HEK293T (cell line): ENCODE measurements around the gene KRTAP10-10.

ENCODE experiments used
- BHLHE40 ChIP-seq: fragments of 450-650 bp; IDR thresholded peaks from 2 replicates; pipeline ENCODE4 v1.6.1; 2016; ENCODE audit warnings: mild to moderate bottlenecking, moderate library complexity, borderline replicate concordance
- CTBP1 ChIP-seq: fragments of 450-650 bp; IDR thresholded peaks from 2 replicates; pipeline ENCODE4 v1.6.1; 2016; ENCODE audit warnings: borderline replicate concordance
- ELF4 ChIP-seq: fragments of 450-650 bp; IDR thresholded peaks from 2 replicates; pipeline ENCODE4 v1.6.1; 2017; ENCODE audit warnings: antibody characterized with exemption
- FOXA1 ChIP-seq: fragments of 450-650 bp; IDR thresholded peaks from 2 replicates; pipeline ENCODE4 v1.6.1; 2016; ENCODE audit warnings: mild to moderate bottlenecking
- FOXK2 ChIP-seq: fragments of 450-650 bp; IDR thresholded peaks from 2 replicates; pipeline ENCODE4 v1.6.1; 2016; ENCODE audit warnings: mild to moderate bottlenecking
- FOXM1 ChIP-seq: fragments of 450-650 bp; IDR thresholded peaks from 2 replicates; pipeline ENCODE4 v1.6.1; 2017; ENCODE audit warnings: mild to moderate bottlenecking, borderline replicate concordance
- L3MBTL2 ChIP-seq: fragments of 450-650 bp; conservative IDR thresholded peaks from 2 replicates; pipeline ENCODE4 v1.6.1; 2016; ENCODE audit warnings: mild to moderate bottlenecking
- LEF1 ChIP-seq: fragments of 450-650 bp; IDR thresholded peaks from 2 replicates; pipeline ENCODE4 v1.6.1; 2017; ENCODE audit warnings: mild to moderate bottlenecking, borderline replicate concordance
- NFRKB ChIP-seq: fragments of 450-650 bp; IDR thresholded peaks from 2 replicates; pipeline ENCODE4 v1.6.1; 2016; ENCODE audit warnings: mild to moderate bottlenecking, moderate library complexity
- PKNOX1 ChIP-seq: fragments of 450-650 bp; IDR thresholded peaks from 2 replicates; pipeline ENCODE4 v1.6.1; 2016
- SP1 ChIP-seq: fragments of 450-650 bp; IDR thresholded peaks from 2 replicates; pipeline ENCODE4 v1.6.1; 2017
- SUZ12 ChIP-seq: fragments of 450-650 bp; IDR thresholded peaks from 2 replicates; pipeline ENCODE4 v1.6.1; 2016; ENCODE audit warnings: mild to moderate bottlenecking
- TARDBP ChIP-seq: fragments of 450-650 bp; IDR thresholded peaks from 2 replicates; pipeline ENCODE4 v1.6.1; 2016
- ZNF384 ChIP-seq: fragments of 450-650 bp; IDR thresholded peaks from 2 replicates; pipeline ENCODE4 v1.6.1; 2016

GRCh38 chr21:44671911-44672310 is 34.8 kb downstream of the KRTAP10-10 start:
- TF ChIP-seq BHLHE40 (no peak), TARDBP (no peak), NFRKB (no peak), SP1 (no peak), FOXM1 (no peak), CTBP1 (no peak), ZNF384 (no peak), ELF4 (no peak), SUZ12 (no peak), FOXA1 (no peak), PKNOX1 (no peak), L3MBTL2 (no peak), LEF1 (no peak), FOXK2 (no peak)
